Activated naive CD4-positive, alpha-beta T cell treated with anti-CD3 and anti-CD28 coated beads for 36 hours (primary cell): Measurements from ENCODE around the gene ATAD3C. TPM values are rescaled to one million over a fixed set of nuclear protein-coding genes. Genes with fewer than 3 reads are reported as not detected.
"Not testable (repeated sequence)": the region's sequence is repeated elsewhere in the genome, so short reads cannot be mapped to it uniquely, and the experiment has no call there.

Source experiments
- CTCF ChIA-PET: fragments of 350-600 bp; sonication (Branson Sonifier 250); formaldehyde crosslinking; loops from one replicate; lab custom pipeline; 2021; ENCODE audit warnings: antibody characterized with exemption; lab: Charles Lee
- DNase-seq: peaks from one replicate; pipeline ENCODE4 v3.0.0-alpha.2; 2020
- H3K27ac Mint-ChIP-seq: one replicate; pipeline ENCODE4 v1.8.0; 2021; ENCODE audit warnings: mild to moderate bottlenecking, mixed read lengths
- H3K27me3 Mint-ChIP-seq: one replicate; pipeline ENCODE4 v1.8.0; 2021; ENCODE audit warnings: low read depth, mixed read lengths
- H3K36me3 Mint-ChIP-seq: one replicate; pipeline ENCODE4 v1.8.0; 2021; ENCODE audit warnings: low read depth, mixed read lengths
- H3K4me1 Mint-ChIP-seq: one replicate; pipeline ENCODE4 v1.8.0; 2021; ENCODE audit warnings: low read depth, mixed read lengths
- H3K4me3 Mint-ChIP-seq: one replicate; pipeline ENCODE4 v1.8.0; 2021; ENCODE audit warnings: mild to moderate bottlenecking, moderate library complexity, mixed read lengths
- H3K9me3 Mint-ChIP-seq: one replicate; pipeline ENCODE4 v1.8.0; 2021; ENCODE audit warnings: mixed read lengths
- intact Hi-C: fragments of 100-400 bp; cut with micrococcal nuclease; formaldehyde crosslinking; loops from one replicate; pipeline ENCODE4 v1.15.1; 2023
- total RNA-seq, 2 experiments: library from RNA; stranded (reverse); gene quantifications; one replicate each; pipeline ENCODE4 v1.2.3, GENCODE V29; 2021

Gene ATAD3C
- total RNA-seq, 2 experiments from 2014 or later: 0.42 to 0.57 TPM

- no peak for DNase-seq
- Mint-ChIP-seq H3K4me1 (peaks cover 3% of the 10 kb centered on the region), H3K27ac (no peak overlapping the region), H3K4me3 (no peak overlapping the region), H3K9me3 (no peaks in the 10 kb centered on the region), H3K27me3 (peaks cover 10% of the 10 kb centered on the region), H3K36me3 (no peaks in the 10 kb centered on the region)
- CTCF ChIA-PET: interaction anchor here (0.6 to 2.5 kb wide), 3 partner anchors 13 to 63 kb away, joined by 3 to 11 read pairs (median 3); no protein-coding TSS in a partner anchor
- intact Hi-C loops: no loop called here
These were observed 7.3 kb upstream of the ATAD3C start for GRCh38 chr1:1442069-1442770.

- H3K4me3 Mint-ChIP-seq, intact Hi-C loops, H3K4me1 Mint-ChIP-seq, CTCF ChIA-PET, H3K9me3 Mint-ChIP-seq, H3K27ac Mint-ChIP-seq, DNase-seq, H3K27me3 Mint-ChIP-seq, H3K36me3 Mint-ChIP-seq: not testable (repeated sequence)
These were observed 2.9 kb upstream of the ATAD3C start for GRCh38 chr1:1446631-1447030.

GRCh38 chr1:1450616-1451015, 1.1 kb downstream of the ATAD3C start:
- DNase-seq, H3K9me3 Mint-ChIP-seq, intact Hi-C loops, H3K27ac Mint-ChIP-seq, H3K4me3 Mint-ChIP-seq, H3K27me3 Mint-ChIP-seq, CTCF ChIA-PET, H3K36me3 Mint-ChIP-seq, H3K4me1 Mint-ChIP-seq: not testable (repeated sequence)

GRCh38 chr1:1451696-1452364, 2.3 kb downstream of the ATAD3C start:
- CTCF ChIA-PET: no interaction called here
- Mint-ChIP-seq H3K4me3 (no peak overlapping the region), H3K36me3 (no peaks in the 10 kb centered on the region), H3K4me1 (no peaks in the 10 kb centered on the region), H3K9me3 (no peaks in the 10 kb centered on the region), H3K27ac (no peak overlapping the region), H3K27me3 (no peaks in the 10 kb centered on the region)
- no peak for DNase-seq
- intact Hi-C loops: no loop called here

- DNase-seq, H3K36me3 Mint-ChIP-seq, CTCF ChIA-PET, intact Hi-C loops, H3K27me3 Mint-ChIP-seq, H3K4me3 Mint-ChIP-seq, H3K9me3 Mint-ChIP-seq, H3K27ac Mint-ChIP-seq, H3K4me1 Mint-ChIP-seq: not testable (repeated sequence)
These were observed 2.9 kb downstream of the ATAD3C start for GRCh38 chr1:1452365-1452739.

GRCh38 chr1:1452882-1453281, 3.4 kb downstream of the ATAD3C start:
- H3K27ac Mint-ChIP-seq: no peak overlapping the region
- H3K36me3 Mint-ChIP-seq: no peaks in the 10 kb centered on the region
- H3K9me3 Mint-ChIP-seq: no peaks in the 10 kb centered on the region
- H3K4me1 Mint-ChIP-seq: no peaks in the 10 kb centered on the region
- CTCF ChIA-PET: no interaction called here
- H3K27me3 Mint-ChIP-seq: no peaks in the 10 kb centered on the region
- intact Hi-C loops: no loop called here
- H3K4me3 Mint-ChIP-seq: no peak overlapping the region
- no peak for DNase-seq

GRCh38 chr1:1454286-1455056, 5.0 kb downstream of the ATAD3C start:
- H3K4me1 Mint-ChIP-seq, H3K27me3 Mint-ChIP-seq, DNase-seq, H3K36me3 Mint-ChIP-seq, intact Hi-C loops, H3K4me3 Mint-ChIP-seq, H3K9me3 Mint-ChIP-seq, H3K27ac Mint-ChIP-seq, CTCF ChIA-PET: not testable (repeated sequence)

GRCh38 chr1:1455366-1455884, 5.9 kb downstream of the ATAD3C start:
- Mint-ChIP-seq H3K4me3 (no peak overlapping the region), H3K27ac (no peak overlapping the region), H3K9me3 (no peaks in the 10 kb centered on the region), H3K36me3 (no peaks in the 10 kb centered on the region), H3K4me1 (no peaks in the 10 kb centered on the region), H3K27me3 (peaks cover 2% of the 10 kb centered on the region)
- no peak for DNase-seq
- intact Hi-C loops: no loop called here
- CTCF ChIA-PET: interaction anchor here (0.6 kb wide), 1 partner anchor 98 kb away, joined by 3 read pairs; no protein-coding TSS in a partner anchor

GRCh38 chr1:1455934-1456333, 6.4 kb downstream of the ATAD3C start:
- intact Hi-C loops, H3K27ac Mint-ChIP-seq, H3K36me3 Mint-ChIP-seq, CTCF ChIA-PET, H3K9me3 Mint-ChIP-seq, H3K4me1 Mint-ChIP-seq, H3K27me3 Mint-ChIP-seq, DNase-seq, H3K4me3 Mint-ChIP-seq: not testable (repeated sequence)

GRCh38 chr1:1456683-1457255, 7.3 kb downstream of the ATAD3C start:
- H3K4me1 Mint-ChIP-seq, intact Hi-C loops, H3K9me3 Mint-ChIP-seq, DNase-seq, H3K4me3 Mint-ChIP-seq, H3K27ac Mint-ChIP-seq, H3K36me3 Mint-ChIP-seq, CTCF ChIA-PET, H3K27me3 Mint-ChIP-seq: not testable (repeated sequence)

GRCh38 chr1:1459156-1459555, 9.7 kb downstream of the ATAD3C start:
- H3K36me3 Mint-ChIP-seq, H3K4me1 Mint-ChIP-seq, H3K27ac Mint-ChIP-seq, CTCF ChIA-PET, H3K9me3 Mint-ChIP-seq, H3K27me3 Mint-ChIP-seq, H3K4me3 Mint-ChIP-seq, DNase-seq, intact Hi-C loops: not testable (repeated sequence)

- H3K36me3 Mint-ChIP-seq, H3K9me3 Mint-ChIP-seq, H3K4me1 Mint-ChIP-seq, DNase-seq, H3K4me3 Mint-ChIP-seq, H3K27me3 Mint-ChIP-seq, H3K27ac Mint-ChIP-seq, intact Hi-C loops: not testable (repeated sequence)
- CTCF ChIA-PET: interaction anchor here (0.7 kb wide), 1 partner anchor 277 kb away, joined by 5 read pairs; no protein-coding TSS in a partner anchor
These were observed 10.2 kb downstream of the ATAD3C start for GRCh38 chr1:1459711-1460110.
